Neural cell (in vitro differentiated cells): ENCODE data around the gene MRPL19. TPM values are rescaled to one million over a fixed set of nuclear protein-coding genes. Genes with fewer than 3 reads are reported as not detected.

Experiments used
- H2AFZ ChIP-seq: fragments of 200-600, 300-800 bp; sonication (generic), shearing (Covaris generic); 2 replicates; pipeline ENCODE4 v1.6.0; 2014; ENCODE audit warnings: low read depth, mild to moderate bottlenecking, antibody characterized with exemption, low read length, moderate library complexity
- H3F3A ChIP-seq: fragments of 200-600 bp; shearing (Covaris generic); 2 replicates; pipeline ENCODE4 v1.6.1; 2016; ENCODE audit warnings: mild to moderate bottlenecking, moderate library complexity, mixed read lengths, antibody characterized with exemption, low read length; ENCODE audit not compliant: insufficient read depth, poor library complexity, severe bottlenecking
- H3K27ac ChIP-seq: fragments of 200-600, 300-800 bp; sonication (generic), shearing (Covaris generic); 2 replicates; pipeline ENCODE4 v1.5.1; 2014; ENCODE audit warnings: mild to moderate bottlenecking, low read length, moderate library complexity
- H3K27me3 ChIP-seq: fragments of 300-800, 200-600 bp; sonication (generic), shearing (Covaris generic); 2 replicates; pipeline ENCODE4 v1.6.0; 2014; ENCODE audit warnings: mild to moderate bottlenecking, low read depth, low read length, moderate library complexity; ENCODE audit not compliant: insufficient read depth
- H3K36me3 ChIP-seq: fragments of 300-800, 200-600 bp; sonication (generic), shearing (Covaris generic); 2 replicates; pipeline ENCODE4 v1.5.1; 2014; ENCODE audit warnings: mild to moderate bottlenecking, antibody characterized with exemption, low read length, moderate library complexity; ENCODE audit not compliant: insufficient read depth
- H3K4me2 ChIP-seq: fragments of 300-800, 200-600 bp; sonication (generic), shearing (Covaris generic); 2 replicates; pipeline ENCODE4 v1.6.0; 2014; ENCODE audit warnings: mild to moderate bottlenecking, low read length
- H3K4me3 ChIP-seq: fragments of 300-800, 200-600 bp; sonication (generic), shearing (Covaris generic); 2 replicates; pipeline ENCODE4 v1.5.1; 2014; ENCODE audit warnings: mild to moderate bottlenecking, low read length, moderate library complexity
- H3K79me2 ChIP-seq: fragments of 200-600 bp; shearing (Covaris generic); replicated peaks from 2 replicates; pipeline ENCODE4 v1.6.0; 2014; ENCODE audit warnings: mild to moderate bottlenecking, low read length, moderate library complexity; ENCODE audit not compliant: insufficient read depth
- H3K9ac ChIP-seq: fragments of 300-800, 200-600 bp; sonication (generic), shearing (Covaris generic); 2 replicates; pipeline ENCODE4 v1.6.1; 2016; ENCODE audit warnings: mild to moderate bottlenecking, low read length, mixed read lengths
- H3K9me2 ChIP-seq: fragments of 200-600 bp; shearing (Covaris generic); 2 replicates; pipeline ENCODE4 v1.6.1; 2016; ENCODE audit warnings: mild to moderate bottlenecking, low read length, mixed read lengths; ENCODE audit not compliant: insufficient read depth
- H3K9me3 ChIP-seq: fragments of 200-600, 300-800 bp; sonication (generic), shearing (Covaris generic); 2 replicates; pipeline ENCODE4 v1.6.1; 2016; ENCODE audit warnings: mild to moderate bottlenecking, mixed run types, low read length, moderate library complexity, mixed read lengths
- H4K20me1 ChIP-seq: fragments of 200-600 bp; shearing (Covaris generic); 2 replicates; pipeline ENCODE4 v1.6.1; 2016; ENCODE audit warnings: mild to moderate bottlenecking, mixed run types; ENCODE audit not compliant: insufficient read depth
- CTCF ChIP-seq: fragments of 450-650 bp; IDR thresholded peaks from 2 replicates; pipeline ENCODE4 v1.5.1; 2014; ENCODE audit warnings: antibody characterized with exemption, mild to moderate bottlenecking, moderate library complexity; ENCODE audit not compliant: poor library complexity, severe bottlenecking
- EP300 ChIP-seq: fragments of 450-650 bp; conservative IDR thresholded peaks from 2 replicates; pipeline ENCODE4 v1.6.1; 2014; ENCODE audit warnings: antibody characterized with exemption, mild to moderate bottlenecking, moderate library complexity; ENCODE audit not compliant: poor library complexity, severe bottlenecking
- EZH2 ChIP-seq: fragments of 200-600, 300-800 bp; shearing (Covaris generic), sonication (generic); IDR thresholded peaks from 2 replicates; pipeline ENCODE4 v1.6.1; 2014; ENCODE audit warnings: antibody characterized with exemption, low read length, borderline replicate concordance, mild to moderate bottlenecking; ENCODE audit not compliant: insufficient read depth, poor library complexity, severe bottlenecking
- MXI1 ChIP-seq: fragments of 450-650 bp; conservative IDR thresholded peaks from 2 replicates; pipeline ENCODE4 v1.6.1; 2014; ENCODE audit warnings: antibody characterized with exemption, mild to moderate bottlenecking; ENCODE audit not compliant: poor library complexity, severe bottlenecking
- POLR2AphosphoS5 ChIP-seq: IDR thresholded peaks from 2 replicates; pipeline ENCODE4 v1.6.1; 2012
- RAD21 ChIP-seq: fragments of 450-650 bp; conservative IDR thresholded peaks from 2 replicates; pipeline ENCODE4 v1.6.1; 2014; ENCODE audit warnings: antibody characterized with exemption, mild to moderate bottlenecking, moderate library complexity
- REST ChIP-seq: IDR thresholded peaks from 2 replicates; pipeline ENCODE4 v1.6.1; 2012; ENCODE audit warnings: borderline replicate concordance
- SMC3 ChIP-seq: fragments of 450-650 bp; conservative IDR thresholded peaks from 2 replicates; pipeline ENCODE4 v1.6.1; 2014; ENCODE audit warnings: antibody characterized with exemption, mild to moderate bottlenecking, moderate library complexity; ENCODE audit not compliant: poor library complexity
- TAF1 ChIP-seq: IDR thresholded peaks from 2 replicates; pipeline ENCODE4 v1.6.1; 2012; ENCODE audit warnings: low read depth
- polyA plus RNA-seq: library from polyadenylated mRNA; depleted of rRNA; stranded (reverse); fragments of >200 nt; gene quantifications from 2 replicates; pipeline ENCODE4 v1.2.3, GENCODE V29; 2014

The MRPL19 gene
- polyA plus RNA-seq, 1 donor from 2014 or later: 28.1 TPM

GRCh38 chr2:75702593-75702992 lies 56.0 kb downstream of the MRPL19 start:
- TF ChIP-seq EP300 (no peak), TAF1 (no peak), RAD21 (no peak), SMC3 (no peak), REST (no peak)
- Histone ChIP-seq H3K36me3 (no peaks in the 10 kb centered on the region), H4K20me1 (no peaks in the 10 kb centered on the region), H2AFZ (no peak overlapping the region), H3K79me2 (no peaks in the 10 kb centered on the region), H3K27me3 (no peaks in the 10 kb centered on the region), H3K27ac (no peak overlapping the region), H3K9ac (no peak overlapping the region), H3K9me3 (no peaks in the 10 kb centered on the region), H3K4me2 (no peak overlapping the region), H3K9me2 (no peaks in the 10 kb centered on the region), H3K4me3 (no peak overlapping the region), H3F3A (no peaks in the 10 kb centered on the region)

DNA sequence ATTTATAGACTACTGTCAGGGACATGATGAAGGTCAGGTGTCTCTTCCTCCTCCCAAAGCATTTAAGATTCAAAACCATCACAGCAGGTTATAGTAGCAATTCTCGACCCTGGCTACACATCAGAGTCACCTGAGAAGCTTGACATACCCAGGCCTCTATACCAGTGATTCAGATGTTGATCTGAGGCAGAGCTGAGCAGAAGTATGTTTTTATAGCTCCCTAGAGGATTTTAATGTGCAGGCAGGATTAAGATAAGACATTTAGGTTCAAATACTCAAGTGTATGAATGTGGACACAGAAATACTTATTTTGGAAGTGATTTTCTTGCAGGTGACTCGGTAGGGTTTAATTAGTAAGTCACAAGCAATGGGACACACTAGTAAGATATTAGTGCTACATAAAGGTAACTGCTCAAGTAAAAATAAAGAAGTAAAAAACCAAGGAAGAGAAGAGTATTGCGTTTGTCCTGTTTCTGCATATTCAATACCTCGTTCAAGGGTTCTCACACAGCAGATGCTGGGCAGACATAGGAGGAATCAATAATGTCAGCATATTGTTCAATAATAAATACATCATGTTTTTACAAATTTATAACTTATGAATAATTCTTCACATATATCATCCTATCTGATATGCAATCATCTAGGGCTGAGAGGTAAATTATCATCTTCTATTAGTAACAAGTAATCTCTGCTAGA lies 57.2 kb downstream of the MRPL19 start:
- Histone ChIP-seq H3K79me2 (no peaks in the 10 kb centered on the region), H2AFZ (no peak overlapping the region), H3K27me3 (no peaks in the 10 kb centered on the region), H3K9me3 (no peaks in the 10 kb centered on the region), H3F3A (no peaks in the 10 kb centered on the region), H4K20me1 (no peaks in the 10 kb centered on the region), H3K4me3 (no peak overlapping the region), H3K4me2 (no peak overlapping the region), H3K36me3 (no peaks in the 10 kb centered on the region), H3K27ac (no peak overlapping the region), H3K9me2 (no peaks in the 10 kb centered on the region), H3K9ac (no peak overlapping the region)
- TF ChIP-seq CTCF: no peak
- no peak for TF ChIP-seq TAF1
- TF ChIP-seq EZH2: no peak
- no peak for TF ChIP-seq MXI1
- TF ChIP-seq RAD21: no peak
- TF ChIP-seq REST: no peak
- TF ChIP-seq POLR2AphosphoS5: no peak
- no peak for TF ChIP-seq EP300
- no peak for TF ChIP-seq SMC3
